HG02852 (cell line): ENCODE measurements around the gene GCNT1.
"Not testable (repeated sequence)": the region's sequence is repeated elsewhere in the genome, so short reads cannot be mapped to it uniquely, and the experiment has no call there.

ENCODE experiments used
- ATAC-seq: cut with Tn5 transposase; IDR thresholded peaks from one replicate; pipeline ENCODE4 v1.9.1; 2021; ENCODE audit warnings: mild to moderate bottlenecking, moderate library complexity; ENCODE audit not compliant: unreplicated experiment

Gene GCNT1

DNA sequence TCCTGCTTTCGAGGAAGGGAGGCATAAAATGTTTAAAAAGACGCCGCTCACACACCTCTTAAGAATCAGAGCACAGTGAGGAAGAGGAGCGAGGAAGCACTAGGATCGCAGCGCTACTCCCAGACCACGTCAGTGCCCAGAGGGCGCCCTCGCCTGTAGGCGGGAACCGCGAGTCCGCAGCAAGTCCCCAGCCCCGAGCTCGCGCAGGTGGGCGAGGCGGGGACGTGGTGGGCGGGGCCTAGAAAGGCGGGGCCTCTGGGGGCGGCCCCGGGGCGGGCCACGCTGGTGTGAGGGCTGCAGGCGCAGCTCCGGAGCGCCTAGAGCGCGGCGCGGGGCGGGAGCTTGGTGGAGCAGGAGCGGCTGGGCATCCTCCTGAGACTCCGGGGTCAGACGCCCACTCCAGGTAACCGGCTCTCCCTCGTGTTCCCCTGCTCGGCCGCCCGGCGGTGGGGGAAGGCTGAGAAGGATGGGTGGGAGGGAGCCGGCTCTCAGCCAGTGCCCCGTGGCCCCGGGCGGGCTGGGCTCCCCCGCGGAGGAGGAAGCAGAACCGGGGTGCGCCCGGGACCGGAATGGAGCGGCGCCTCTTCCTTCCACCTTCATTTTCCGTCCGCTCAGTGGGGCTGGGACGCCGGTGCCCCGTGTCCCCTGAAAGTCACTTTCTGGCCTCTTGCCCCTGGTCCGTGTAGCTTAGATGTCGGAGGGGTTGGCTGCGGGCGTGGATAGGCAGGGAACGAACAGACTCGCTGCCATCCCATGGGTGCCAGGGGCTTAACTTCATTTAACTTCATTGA is at the start of gene GCNT1:
Gene GCNT1, plus strand, starts transcription at position 280 of the 791 bp plus-strand sequence. CDS start 43,200 bp downstream, outside the sequence.
- ATAC-seq, result peak; percentile 82

DNA sequence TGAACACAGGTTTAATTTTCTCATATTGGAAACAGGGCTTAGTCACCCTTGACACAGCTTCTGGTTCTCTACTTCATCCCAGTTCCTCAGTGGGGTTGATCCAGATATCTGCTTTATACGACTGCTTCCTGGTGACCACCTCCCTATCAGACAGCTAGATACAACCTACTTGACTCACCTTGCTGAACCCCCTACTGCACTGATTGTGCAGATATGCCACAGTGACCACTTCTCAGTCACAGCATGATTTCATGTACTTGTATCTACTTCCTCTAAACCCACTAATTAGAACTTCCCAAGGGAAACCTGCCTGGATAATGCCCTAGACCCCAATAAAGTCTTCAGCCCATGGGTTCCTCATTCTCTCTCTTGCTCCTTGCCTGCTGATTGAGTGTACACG is 46.3 kb upstream of the GCNT1 start:
- ATAC-seq, result no peak

DNA sequence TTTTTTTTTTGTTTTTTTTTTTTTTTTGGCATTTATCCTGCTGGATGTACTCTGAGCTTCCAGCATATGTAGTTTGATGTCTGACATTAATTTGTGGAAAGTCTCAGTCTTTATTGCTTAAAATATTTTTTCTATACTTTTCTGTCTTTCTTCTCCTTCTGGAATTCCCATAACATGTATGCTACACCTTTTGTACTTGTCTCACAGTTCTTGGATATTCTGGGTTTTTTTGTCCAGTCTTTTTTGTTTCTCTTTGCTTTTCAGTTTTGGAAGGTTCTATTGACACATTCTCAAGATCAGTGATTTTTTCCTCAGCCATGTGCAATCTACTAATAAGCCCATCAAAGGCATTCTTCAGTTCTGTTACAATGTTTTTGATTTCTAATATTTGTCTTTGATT is 45.3 kb upstream of the GCNT1 start:
- no peak for ATAC-seq

DNA sequence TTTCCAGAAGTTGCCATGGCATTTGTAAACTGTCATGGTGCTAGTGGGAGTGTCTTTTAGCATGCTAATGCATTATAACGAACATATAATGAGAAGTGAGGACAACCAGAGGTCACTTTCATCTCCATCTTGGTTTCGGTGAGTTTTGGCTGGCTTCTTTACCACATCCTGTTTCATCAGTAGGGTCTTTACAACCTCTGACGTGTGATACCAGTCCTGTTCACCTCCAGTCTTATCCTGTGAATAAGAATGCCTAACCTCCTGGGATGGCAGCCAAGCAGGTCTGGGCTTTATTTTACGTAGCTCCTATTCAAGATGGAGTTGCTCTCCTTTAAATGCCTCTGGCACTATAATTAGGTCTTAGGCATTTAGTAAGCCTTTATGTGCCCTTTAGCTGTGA is 44.3 kb upstream of the GCNT1 start:
- ATAC-seq, result peak; percentile 74

DNA sequence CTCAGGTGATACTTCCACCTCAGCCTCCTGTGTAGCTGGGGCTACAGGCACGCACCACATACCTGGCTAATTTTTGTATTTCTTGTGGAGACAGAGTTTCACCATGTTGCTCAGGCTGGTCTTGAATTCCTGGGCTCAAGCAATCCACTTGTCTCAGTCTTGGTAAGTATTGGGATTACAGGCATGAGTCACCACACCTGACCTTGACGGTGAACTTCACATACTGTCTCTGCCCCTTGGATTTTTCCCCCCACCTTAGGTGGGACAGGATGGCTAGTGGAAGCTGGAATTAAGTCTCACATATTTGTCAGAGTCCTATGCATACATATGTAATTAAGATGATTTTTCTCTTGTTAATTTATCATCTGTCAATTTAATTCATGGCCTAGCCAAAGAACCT is 43.8 kb upstream of the GCNT1 start:
- no peak for ATAC-seq

DNA sequence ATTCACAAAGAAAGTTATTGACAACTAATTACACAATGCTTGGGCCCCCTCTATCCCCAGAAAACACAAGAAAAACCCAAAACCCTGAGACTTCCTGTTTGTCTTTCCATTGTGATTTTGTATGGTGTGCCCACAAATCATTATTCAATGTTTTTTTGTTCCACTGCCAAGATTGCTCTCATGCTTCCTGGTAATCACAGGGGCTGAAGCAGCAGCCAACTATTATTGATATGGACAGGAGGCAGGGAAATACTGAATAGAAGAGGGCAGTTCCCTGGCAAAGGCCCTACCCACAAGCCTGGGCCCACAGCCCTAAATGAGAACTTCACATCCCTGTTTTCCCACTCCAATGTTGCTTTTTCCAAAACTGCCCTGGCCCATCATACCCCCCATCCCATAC is 43.3 kb upstream of the GCNT1 start:
- ATAC-seq, result no peak

DNA sequence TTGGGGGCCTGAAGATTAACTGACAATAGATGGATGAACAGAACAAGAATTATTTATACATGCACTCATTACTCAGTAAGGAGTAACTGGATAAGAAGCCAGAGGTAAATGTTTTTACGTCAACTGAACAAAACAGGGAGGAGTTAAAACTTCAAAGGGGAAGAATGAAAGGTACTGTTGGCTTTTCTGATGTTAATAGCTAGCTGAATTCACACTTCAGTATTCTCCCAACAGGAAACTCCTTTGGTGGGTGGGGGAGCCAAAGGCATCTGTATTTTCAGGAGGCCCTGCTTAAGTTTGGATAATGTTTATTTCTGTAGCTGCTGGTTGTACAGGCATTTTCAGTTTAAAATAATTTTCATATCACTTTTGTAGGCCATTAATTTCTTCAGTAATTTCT is 41.6 kb upstream of the GCNT1 start:
- no peak for ATAC-seq

DNA sequence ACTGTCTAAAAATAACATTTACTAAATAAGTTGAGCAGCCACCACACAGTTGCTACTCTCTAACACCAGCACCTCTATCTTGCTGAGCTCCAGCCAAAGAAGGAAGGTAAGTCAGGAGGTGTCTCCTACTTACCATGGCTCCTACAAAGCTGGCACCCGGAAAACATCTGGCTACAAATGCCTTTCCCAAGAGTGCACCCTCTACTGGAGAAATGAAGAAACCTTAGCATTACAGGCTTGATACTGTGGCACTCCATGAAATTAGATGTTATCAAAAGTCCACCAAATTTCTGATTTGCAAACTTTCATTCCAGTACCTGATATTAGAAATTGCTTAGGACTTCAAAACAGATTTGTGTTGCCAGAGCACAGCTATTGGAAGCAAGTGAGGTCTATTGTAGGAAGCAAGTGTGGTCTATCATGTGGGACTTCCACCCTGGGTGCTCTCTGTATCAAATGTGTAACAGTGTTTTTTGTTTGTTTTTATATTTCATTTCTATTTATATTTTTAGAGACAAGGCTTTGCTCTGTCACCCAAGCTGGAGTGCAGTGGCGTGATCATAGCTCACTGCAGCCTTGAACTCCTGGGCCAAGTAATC is 39.1 kb upstream of the GCNT1 start:
- ATAC-seq, result no peak

DNA sequence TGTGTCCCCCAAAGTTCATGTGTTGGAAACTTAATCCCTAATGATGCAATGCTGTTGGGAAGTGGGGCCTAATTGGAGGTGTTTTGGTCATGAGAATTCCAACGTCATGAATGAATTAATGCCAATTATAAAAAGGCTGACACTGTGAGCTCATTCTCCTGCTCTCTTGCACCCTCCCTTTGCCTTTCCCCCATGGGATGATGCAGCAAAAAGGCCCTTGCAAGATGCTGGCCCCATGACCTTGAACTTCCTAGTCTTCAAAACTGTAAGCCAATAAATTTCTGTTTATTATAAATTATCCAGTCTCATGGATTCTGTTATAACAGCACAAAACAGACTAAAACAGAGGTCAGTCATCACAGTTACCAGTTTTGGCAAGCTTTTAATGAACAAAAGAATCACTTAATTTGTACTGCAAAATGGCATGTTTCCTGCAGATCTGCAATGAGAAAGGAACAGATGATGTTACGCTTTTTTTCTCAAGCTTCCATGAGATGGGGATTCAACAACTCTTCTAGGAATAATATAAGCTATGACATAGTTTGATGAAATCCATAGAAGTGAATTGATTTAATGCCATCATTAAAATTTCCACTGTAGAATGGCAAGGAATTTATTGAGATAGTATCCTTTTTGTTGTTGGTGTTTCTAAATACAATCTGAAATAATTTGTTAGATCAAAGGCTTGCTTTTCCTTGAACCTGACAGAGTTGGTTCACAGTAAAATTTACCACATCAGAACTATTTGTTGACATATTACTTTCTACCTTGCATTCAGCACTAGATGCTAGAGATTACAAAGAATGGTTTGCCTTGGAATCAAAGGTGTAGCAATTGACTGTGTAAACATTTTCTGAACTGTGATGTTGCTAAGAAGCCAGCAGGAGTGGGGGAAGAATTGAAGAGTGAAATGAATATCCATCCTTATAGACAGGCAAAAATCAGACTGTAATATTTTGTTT is 35.5 kb upstream of the GCNT1 start:
- ATAC-seq, result no peak

DNA sequence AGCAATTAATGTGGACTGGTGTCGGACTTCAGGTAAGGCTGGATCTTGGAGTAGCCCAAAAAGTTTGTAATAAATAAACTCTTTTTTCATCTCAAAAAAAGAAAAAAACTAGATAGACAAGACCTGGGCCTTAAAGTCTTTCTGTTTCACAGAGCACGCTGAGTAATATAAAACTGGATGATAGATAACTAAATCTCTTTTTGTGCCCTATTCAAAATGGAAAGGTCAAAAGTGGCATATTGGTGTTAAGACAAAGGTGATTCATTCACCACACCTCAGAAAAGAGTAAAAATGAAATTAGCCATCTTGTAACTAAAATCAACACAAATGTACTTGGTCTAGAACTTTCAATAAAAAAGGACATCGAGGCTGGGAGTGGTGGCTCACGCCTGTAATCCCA is 34.5 kb upstream of the GCNT1 start:
- ATAC-seq, result no peak

DNA sequence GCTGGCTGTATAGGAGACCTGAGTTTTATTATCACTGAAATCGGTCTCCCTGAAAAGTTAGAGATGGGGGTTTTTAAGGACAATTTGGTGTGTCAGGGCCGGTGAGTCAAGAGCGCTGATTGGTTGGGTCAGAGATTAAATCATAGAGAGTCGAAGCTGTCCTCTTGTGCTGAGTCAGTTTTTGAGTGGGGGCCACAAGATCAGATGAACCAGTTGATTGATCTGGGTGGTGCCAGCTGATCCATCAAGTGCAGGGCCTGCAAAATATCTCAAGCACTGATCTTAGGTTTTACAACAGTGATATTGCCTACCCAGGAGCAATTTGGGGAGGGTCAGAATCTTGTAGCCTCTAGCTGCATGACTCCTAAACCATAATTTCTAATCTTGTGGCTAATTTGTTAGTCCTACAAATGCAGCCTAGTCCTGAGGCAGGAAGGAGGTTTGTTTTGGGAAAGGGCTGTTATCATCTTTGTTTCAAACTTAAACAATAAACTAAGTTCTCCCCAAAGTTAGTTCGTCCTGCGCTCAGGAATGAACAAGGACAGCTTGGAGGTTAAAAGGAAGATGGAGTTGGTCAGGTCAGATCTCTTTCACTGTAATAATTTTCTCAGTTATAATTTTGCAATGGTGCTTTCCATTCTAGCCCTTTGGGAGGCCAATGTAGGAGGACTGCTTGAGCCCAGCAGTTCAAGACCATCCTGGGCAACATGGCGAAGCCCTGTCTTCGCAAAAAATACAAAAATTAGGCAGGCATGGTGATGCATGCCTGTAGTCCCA is 33.1 kb upstream of the GCNT1 start:
- no peak for ATAC-seq

DNA sequence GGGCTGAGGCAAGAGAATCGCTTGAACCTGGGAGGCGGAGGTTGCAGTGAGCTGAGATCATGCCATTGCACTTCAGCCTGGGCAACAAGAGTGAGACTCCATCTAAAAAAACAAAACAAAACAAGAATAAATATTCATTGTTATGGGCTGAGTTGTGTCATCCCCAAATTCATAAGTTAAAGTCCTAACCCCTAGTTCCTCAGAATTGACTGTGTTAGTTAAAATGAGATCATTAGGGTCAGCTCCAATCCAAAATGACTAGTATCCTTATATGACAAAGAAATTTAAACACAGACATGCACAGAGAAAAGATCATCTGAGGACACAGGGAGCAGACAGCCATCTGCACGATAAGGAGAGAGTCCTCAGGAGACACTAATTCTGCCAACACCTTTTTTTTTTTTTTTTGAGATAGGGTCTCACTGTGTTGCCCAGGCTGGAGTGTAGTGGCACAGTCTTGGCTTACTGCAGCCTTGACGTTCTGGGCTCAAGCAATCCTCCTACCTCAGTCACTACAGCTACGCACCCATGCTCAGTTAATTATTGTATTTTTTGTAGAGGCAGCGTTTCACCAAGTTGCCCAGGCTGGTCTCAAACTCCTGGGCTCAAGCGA is 32.1 kb upstream of the GCNT1 start:
- no peak for ATAC-seq

DNA sequence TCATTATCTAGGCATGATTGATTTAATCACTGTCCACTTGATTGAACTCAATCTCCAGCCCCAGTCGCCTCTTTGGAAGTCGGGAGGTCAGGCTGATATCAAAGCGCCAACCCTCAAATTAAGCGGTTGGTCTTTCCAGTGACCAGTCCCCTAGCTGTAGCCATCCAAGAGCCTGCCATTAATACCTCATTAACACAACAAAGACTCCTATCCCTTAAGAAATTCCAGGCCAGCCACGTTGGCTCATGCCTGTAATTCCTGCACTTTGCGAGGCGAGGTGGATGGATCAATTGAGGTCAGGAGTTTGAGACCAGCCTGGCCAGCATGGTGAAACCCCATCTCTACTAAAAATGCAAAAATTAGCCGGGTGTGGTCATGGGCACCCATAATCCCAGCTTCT is 27.4 kb upstream of the GCNT1 start:
- ATAC-seq, result no peak

DNA sequence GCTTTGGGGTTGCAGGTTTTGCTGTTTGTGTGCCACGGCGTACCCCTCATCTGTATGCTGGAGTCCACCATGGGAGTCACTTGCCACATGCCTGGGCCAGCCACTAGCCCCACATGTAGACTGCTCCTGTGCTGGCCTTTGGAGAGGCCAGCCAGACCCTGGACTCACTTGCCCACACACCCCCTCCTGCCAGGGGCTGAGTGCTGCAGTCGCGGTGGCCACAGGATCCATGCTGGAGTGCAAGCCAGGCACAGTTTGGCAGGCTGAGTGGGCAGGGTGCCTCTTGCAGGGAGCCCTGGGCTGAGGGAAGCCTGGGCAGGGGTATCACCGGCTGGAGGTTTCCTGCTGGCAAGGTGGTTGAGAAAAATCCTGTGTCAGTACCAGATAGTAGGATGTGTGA is 25.6 kb upstream of the GCNT1 start:
- ATAC-seq, result no peak

DNA sequence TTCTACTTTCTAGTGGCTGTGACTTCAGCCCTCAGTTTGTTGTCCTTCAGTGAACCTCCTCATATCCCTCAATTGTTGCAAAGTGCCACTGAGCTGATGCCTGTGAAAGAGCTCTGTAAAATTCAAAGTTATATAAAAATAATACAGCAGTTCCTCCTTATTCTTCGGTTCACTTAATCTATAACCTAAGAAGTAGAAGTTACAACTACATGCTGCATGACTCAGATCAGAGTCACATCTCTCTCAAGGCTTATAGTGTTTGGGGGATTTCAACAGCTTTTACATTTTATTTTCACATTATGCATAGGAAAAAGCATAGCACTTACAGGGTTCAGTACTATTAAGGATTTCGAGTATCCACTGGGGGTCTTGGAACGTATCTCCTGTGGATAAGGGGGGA is 25.1 kb upstream of the GCNT1 start:
- no peak for ATAC-seq

DNA sequence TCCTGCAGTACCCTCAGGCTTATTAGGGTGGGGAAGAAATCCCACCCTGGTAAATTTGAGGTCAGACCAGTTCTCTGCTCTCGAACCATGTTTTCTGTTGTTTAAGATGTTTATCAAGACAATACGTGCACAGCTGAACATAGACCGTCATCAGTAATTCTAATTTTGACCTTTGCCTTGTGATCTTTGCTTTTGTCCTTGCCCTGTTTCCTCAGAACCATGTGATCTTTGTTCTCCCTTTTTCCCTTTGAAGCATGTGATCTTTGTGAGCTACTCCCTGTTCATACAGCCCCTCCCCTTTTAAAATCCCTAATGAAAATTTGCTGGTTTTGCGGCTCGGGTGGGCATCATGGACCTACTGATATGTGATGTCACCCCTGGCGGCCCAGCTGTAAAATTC is 24.1 kb upstream of the GCNT1 start:
- ATAC-seq, result not testable (repeated sequence)

DNA sequence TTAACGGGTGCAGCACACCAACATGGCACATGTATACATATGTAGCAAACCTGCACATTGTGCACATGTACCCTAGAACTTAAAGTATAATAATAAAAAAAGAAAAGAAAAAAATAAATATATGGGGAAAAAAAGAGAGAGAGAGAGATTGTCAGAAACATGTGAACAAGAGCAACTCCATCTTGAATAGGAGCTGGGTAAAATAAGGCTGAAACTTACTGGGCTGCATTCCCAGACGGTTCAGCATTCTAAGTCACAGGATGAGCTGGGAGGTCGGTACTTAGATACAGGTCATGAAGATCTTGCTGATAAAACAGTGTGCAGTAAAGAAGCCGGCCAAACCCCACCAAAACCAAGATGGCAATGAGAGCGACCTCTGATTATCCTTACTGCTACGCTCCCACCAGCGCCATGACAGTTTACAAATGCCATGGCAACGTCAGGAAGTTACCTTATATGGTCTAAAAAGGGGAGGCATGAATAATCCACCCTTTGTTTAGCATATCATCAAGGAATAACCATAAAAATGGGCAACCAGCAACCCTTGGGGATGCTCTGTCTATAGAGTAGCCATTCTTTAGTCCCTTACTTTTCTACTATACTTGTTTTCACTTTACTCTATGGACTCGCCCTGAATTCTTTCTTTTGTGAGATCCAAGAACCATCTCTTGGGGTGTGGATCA is 21.8 kb upstream of the GCNT1 start:
- ATAC-seq, result not testable (repeated sequence)

DNA sequence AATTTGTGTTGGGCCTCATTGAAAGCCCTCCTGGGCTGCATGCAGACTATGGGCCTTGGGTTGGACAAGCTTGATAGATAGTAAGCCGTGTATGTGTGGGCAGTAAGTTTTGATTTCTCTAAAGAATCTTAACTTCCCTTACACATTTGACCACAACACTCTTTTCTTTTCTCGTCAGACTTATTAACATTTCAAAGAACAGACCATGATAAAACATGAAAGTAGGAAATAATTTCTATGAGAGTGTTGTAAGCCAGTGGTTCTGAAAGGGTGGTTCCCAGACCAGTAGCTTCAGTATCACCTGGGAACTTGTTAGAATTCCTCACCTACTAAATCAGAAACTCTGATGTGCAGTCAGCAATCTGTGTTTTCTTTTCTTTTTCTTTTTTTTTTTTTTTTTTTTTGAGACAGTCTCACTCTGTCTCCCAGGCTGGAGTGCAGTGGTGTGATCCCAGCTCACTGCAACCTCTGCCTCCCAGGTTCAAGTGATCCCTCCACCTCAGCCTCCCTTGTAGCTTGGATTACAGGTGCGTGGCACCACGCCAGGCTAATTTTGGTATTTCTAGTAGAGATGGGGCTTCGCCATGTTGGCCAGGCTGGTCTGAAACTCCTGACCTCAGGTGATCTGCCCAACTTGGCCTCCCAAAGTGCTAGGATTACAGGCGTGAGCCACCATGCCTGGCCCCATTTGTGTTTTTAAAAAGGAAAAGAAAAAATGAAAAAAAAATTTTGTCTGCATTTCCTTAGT is 20.0 kb upstream of the GCNT1 start:
- peak; percentile 75 for ATAC-seq
